ENCODE results near the gene CITED2.

The CITED2 gene

DNA sequence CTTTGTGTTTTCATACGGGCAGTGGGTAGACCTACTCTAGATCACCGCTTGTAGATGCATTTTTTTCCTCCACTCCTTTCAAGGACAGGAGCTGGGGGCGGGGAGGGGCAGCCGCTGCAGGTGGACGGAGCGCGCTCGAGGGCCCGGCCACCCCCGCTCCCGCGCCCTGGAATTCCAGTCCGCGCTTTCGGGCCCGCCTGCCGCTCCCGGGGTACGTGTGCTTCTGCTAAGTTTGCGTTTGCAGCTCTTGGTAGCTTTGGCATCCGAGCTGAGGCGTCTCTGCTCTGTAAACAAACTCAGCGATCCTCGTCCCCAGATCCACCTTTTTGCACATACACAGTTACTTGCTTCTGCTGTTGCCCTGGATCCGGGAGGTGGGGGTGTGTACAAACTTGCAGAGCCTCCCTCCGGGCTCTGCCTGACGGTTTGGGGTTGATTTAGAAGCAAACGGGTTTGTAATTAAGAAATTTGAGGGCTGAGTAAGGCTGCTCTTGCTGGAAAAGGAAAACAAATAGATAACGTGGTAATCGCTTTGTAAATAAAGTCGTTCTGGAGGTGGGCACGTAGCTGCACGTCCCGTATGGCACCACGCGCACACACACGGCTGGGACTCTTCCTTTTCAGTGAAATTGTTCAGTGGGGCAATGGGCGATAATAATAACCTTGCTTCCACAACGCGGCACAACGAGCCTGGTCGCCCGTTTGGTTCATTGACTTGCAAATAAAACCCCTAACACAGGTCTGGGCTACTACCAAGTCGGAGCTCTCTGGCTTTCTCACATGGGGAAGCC lies 973 bp upstream of the CITED2 start (continued):
- TF ChIP-seq, protein P1, sequence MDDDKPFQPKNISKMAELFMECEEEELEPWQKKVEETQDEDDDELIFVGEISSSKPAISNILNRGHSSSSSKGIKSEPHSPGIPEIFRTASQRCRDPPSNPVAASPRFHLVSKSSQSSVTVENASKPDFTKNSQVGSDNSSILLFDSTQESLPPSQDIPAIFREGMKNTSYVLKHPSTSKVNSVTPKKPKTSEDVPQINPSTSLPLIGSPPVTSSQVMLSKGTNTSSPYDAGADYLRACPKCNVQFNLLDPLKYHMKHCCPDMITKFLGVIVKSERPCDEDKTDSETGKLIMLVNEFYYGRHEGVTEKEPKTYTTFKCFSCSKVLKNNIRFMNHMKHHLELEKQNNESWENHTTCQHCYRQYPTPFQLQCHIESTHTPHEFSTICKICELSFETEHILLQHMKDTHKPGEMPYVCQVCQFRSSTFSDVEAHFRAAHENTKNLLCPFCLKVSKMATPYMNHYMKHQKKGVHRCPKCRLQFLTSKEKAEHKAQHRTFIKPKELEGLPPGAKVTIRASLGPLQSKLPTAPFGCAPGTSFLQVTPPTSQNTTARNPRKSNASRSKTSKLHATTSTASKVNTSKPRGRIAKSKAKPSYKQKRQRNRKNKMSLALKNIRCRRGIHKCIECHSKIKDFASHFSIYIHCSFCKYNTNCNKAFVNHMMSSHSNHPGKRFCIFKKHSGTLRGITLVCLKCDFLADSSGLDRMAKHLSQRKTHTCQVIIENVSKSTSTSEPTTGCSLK (tag by site-specific recombination; IDR thresholded peaks at IDR 0.05), result no peak
- TF ChIP-seq ZNF785 (tag by site-specific recombination; IDR thresholded peaks at IDR 0.05) (no peak; the same call in 1 of the 2 replicates), MZF1 (tag by site-specific recombination; IDR thresholded peaks at IDR 0.05; ENCODE audit: borderline replicate concordance) (peak; percentile 63; the same call in 1 of the 2 replicates), ZNF610 (tag by site-specific recombination; IDR thresholded peaks at IDR 0.05; ENCODE audit: borderline replicate concordance) (peak; percentile 93), ZNF561 (tag by site-specific recombination; IDR thresholded peaks at IDR 0.05; ENCODE audit: borderline replicate concordance) (peak; percentile 92), ZNF521 (tag by site-specific recombination; IDR thresholded peaks at IDR 0.05) (no peak), ZNF621 (tag by site-specific recombination; IDR thresholded peaks at IDR 0.05) (no peak), ZNF239 (tag by site-specific recombination; IDR thresholded peaks at IDR 0.05) (no peak), SP7 (tag by site-specific recombination; IDR thresholded peaks at IDR 0.05) (peak; percentile 86), ZNF274 (IDR thresholded peaks at IDR 0.05; ENCODE audit: low read length) (no peak), ZNF274 (tag by site-specific recombination; IDR thresholded peaks at IDR 0.05; ENCODE audit: borderline replicate concordance) (no peak), ZNF843 (tag by site-specific recombination; IDR thresholded peaks at IDR 0.05) (peak; percentile 62), ZSCAN23 (tag by site-specific recombination; IDR thresholded peaks at IDR 0.05) (peak; percentile 26; the same call in 1 of the 2 replicates), ZNF138 (tag by site-specific recombination; IDR thresholded peaks at IDR 0.05; ENCODE audit: borderline replicate concordance) (no peak), ZNF324 (tag by site-specific recombination; IDR thresholded peaks at IDR 0.05) (peak; percentile 87), ZNF121 (tag by site-specific recombination; IDR thresholded peaks at IDR 0.05) (no peak; the same call in none of the 2 replicates), FEZF1 (tag by site-specific recombination; IDR thresholded peaks at IDR 0.05) (peak; percentile 94), ZNF423 (tag by site-specific recombination; IDR thresholded peaks at IDR 0.05) (no peak), YY2 (tag by site-specific recombination; IDR thresholded peaks at IDR 0.05) (no peak), ZNF473 (tag by site-specific recombination; IDR thresholded peaks at IDR 0.05) (no peak), ZNF174 (tag by site-specific recombination; IDR thresholded peaks at IDR 0.05) (no peak)
- TF ChIP-seq, protein P2, sequence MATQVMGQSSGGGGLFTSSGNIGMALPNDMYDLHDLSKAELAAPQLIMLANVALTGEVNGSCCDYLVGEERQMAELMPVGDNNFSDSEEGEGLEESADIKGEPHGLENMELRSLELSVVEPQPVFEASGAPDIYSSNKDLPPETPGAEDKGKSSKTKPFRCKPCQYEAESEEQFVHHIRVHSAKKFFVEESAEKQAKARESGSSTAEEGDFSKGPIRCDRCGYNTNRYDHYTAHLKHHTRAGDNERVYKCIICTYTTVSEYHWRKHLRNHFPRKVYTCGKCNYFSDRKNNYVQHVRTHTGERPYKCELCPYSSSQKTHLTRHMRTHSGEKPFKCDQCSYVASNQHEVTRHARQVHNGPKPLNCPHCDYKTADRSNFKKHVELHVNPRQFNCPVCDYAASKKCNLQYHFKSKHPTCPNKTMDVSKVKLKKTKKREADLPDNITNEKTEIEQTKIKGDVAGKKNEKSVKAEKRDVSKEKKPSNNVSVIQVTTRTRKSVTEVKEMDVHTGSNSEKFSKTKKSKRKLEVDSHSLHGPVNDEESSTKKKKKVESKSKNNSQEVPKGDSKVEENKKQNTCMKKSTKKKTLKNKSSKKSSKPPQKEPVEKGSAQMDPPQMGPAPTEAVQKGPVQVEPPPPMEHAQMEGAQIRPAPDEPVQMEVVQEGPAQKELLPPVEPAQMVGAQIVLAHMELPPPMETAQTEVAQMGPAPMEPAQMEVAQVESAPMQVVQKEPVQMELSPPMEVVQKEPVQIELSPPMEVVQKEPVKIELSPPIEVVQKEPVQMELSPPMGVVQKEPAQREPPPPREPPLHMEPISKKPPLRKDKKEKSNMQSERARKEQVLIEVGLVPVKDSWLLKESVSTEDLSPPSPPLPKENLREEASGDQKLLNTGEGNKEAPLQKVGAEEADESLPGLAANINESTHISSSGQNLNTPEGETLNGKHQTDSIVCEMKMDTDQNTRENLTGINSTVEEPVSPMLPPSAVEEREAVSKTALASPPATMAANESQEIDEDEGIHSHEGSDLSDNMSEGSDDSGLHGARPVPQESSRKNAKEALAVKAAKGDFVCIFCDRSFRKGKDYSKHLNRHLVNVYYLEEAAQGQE (tag by site-specific recombination; IDR thresholded peaks at IDR 0.05), result 0 out of 2 replicates have a peak, but pooled peaks have one; percentile 10
- TF ChIP-seq, protein P3, sequence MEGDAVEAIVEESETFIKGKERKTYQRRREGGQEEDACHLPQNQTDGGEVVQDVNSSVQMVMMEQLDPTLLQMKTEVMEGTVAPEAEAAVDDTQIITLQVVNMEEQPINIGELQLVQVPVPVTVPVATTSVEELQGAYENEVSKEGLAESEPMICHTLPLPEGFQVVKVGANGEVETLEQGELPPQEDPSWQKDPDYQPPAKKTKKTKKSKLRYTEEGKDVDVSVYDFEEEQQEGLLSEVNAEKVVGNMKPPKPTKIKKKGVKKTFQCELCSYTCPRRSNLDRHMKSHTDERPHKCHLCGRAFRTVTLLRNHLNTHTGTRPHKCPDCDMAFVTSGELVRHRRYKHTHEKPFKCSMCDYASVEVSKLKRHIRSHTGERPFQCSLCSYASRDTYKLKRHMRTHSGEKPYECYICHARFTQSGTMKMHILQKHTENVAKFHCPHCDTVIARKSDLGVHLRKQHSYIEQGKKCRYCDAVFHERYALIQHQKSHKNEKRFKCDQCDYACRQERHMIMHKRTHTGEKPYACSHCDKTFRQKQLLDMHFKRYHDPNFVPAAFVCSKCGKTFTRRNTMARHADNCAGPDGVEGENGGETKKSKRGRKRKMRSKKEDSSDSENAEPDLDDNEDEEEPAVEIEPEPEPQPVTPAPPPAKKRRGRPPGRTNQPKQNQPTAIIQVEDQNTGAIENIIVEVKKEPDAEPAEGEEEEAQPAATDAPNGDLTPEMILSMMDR (tag by site-specific recombination; IDR thresholded peaks at IDR 0.05), result 0 out of 2 replicates have a peak, but pooled peaks have one; percentile 40
- TF ChIP-seq, protein P4, sequence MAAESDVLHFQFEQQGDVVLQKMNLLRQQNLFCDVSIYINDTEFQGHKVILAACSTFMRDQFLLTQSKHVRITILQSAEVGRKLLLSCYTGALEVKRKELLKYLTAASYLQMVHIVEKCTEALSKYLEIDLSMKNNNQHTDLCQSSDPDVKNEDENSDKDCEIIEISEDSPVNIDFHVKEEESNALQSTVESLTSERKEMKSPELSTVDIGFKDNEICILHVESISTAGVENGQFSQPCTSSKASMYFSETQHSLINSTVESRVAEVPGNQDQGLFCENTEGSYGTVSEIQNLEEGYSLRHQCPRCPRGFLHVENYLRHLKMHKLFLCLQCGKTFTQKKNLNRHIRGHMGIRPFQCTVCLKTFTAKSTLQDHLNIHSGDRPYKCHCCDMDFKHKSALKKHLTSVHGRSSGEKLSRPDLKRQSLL (tag by site-specific recombination; IDR thresholded peaks at IDR 0.05), result peak; percentile 93
- TF ChIP-seq, protein P5, sequence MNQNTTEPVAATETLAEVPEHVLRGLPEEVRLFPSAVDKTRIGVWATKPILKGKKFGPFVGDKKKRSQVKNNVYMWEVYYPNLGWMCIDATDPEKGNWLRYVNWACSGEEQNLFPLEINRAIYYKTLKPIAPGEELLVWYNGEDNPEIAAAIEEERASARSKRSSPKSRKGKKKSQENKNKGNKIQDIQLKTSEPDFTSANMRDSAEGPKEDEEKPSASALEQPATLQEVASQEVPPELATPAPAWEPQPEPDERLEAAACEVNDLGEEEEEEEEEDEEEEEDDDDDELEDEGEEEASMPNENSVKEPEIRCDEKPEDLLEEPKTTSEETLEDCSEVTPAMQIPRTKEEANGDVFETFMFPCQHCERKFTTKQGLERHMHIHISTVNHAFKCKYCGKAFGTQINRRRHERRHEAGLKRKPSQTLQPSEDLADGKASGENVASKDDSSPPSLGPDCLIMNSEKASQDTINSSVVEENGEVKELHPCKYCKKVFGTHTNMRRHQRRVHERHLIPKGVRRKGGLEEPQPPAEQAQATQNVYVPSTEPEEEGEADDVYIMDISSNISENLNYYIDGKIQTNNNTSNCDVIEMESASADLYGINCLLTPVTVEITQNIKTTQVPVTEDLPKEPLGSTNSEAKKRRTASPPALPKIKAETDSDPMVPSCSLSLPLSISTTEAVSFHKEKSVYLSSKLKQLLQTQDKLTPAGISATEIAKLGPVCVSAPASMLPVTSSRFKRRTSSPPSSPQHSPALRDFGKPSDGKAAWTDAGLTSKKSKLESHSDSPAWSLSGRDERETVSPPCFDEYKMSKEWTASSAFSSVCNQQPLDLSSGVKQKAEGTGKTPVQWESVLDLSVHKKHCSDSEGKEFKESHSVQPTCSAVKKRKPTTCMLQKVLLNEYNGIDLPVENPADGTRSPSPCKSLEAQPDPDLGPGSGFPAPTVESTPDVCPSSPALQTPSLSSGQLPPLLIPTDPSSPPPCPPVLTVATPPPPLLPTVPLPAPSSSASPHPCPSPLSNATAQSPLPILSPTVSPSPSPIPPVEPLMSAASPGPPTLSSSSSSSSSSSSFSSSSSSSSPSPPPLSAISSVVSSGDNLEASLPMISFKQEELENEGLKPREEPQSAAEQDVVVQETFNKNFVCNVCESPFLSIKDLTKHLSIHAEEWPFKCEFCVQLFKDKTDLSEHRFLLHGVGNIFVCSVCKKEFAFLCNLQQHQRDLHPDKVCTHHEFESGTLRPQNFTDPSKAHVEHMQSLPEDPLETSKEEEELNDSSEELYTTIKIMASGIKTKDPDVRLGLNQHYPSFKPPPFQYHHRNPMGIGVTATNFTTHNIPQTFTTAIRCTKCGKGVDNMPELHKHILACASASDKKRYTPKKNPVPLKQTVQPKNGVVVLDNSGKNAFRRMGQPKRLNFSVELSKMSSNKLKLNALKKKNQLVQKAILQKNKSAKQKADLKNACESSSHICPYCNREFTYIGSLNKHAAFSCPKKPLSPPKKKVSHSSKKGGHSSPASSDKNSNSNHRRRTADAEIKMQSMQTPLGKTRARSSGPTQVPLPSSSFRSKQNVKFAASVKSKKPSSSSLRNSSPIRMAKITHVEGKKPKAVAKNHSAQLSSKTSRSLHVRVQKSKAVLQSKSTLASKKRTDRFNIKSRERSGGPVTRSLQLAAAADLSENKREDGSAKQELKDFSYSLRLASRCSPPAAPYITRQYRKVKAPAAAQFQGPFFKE (tag by site-specific recombination; IDR thresholded peaks at IDR 0.05; ENCODE audit: borderline replicate concordance), result no peak
